EH (cell line): ENCODE measurements around the gene WSCD2.

Experiments used
- DNase-seq: peaks from one replicate; pipeline ENCODE4 v3.0.0-alpha.2; 2015; ENCODE audit warnings: low read depth

Gene WSCD2

DNA sequence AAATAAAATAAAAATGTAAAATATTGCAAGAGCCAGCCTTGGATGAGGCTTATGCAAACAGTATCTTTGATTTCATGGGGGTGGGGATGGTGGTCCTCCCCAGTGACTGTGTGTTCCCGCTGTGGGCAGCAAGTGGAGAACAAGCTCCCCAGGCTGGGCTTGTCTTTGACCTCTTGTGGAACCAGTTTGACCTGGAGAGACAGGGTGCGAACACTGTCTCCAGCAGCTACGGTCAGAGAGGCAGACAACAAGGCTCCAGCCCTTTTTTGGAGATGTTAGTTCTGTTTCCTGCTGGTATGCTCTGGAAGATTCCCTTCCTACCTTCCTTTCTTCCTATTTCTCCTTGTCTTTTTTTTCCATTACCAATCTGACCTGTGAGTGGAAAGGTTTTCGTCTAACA is 21.8 kb upstream of the WSCD2 start:
- no peak for DNase-seq

DNA sequence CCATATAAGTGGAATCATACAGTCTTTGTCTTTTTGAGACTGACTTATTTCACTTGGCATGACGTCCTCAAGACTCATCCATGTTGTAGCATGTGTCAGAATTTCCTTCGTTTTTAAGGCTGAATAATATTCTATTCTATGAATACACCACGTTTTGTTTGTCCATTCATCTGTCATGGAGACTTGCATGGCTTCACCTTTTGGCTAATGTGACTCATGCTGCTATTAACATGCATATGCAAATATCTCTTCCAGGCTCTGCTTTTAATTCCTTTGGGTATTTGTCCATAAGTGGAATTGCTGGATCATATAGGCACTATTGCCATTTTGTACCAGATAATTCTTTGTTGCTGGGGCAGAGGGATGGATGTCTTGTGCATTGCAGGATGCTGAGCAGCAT is 19.6 kb upstream of the WSCD2 start:
- DNase-seq = no peak

GRCh38 chr12:108109954-108110353 is 19.1 kb upstream of the WSCD2 start:
- DNase-seq = no peak

GRCh38 chr12:108110844-108111243 is 18.2 kb upstream of the WSCD2 start:
- DNase-seq = no peak

- DNase-seq = no peak
These were observed 16.1 kb upstream of the WSCD2 start for GRCh38 chr12:108112832-108113556.

- no peak for DNase-seq
These were observed 13.7 kb upstream of the WSCD2 start for GRCh38 chr12:108115123-108116121.

DNA sequence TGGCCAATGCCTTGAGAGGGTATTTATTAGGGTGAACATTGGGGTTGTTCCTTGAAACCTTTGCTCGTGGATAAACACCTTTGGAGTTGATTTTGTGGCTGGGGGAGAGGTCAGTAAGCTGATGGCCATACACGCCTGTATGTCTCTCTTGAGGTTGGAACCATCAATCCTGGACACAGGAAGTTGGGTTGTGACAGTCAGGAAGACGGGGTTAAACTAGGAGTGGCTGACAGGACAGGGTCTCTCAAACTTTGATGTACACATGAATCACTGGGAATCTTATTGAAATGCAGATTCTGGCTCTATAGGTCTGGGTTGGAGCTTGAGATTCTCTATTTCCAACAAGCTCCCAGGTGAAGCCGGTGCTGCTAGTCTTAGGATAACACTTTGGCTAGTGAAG is 12.8 kb upstream of the WSCD2 start:
- no peak for DNase-seq

DNA sequence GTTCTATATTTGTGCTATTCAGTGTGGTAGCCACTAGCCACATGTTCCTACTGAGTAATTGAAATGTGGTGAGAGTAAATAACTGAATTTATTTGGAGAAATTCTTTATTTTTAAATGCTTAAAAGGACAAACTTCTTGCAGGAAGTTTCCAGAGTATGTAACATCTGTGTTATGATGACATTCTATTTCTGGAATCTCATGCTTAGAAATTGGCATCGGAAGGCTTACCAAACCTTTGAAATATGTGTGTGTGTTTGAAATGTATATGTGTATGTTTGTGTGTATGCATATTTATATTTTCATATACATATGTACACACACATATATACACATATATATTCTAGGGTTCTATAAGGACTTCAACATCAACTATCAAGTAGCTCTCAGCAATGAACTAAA is 12.4 kb upstream of the WSCD2 start:
- no peak for DNase-seq

- no peak for DNase-seq
These were observed 11.8 kb upstream of the WSCD2 start for GRCh38 chr12:108117163-108117849.

DNA sequence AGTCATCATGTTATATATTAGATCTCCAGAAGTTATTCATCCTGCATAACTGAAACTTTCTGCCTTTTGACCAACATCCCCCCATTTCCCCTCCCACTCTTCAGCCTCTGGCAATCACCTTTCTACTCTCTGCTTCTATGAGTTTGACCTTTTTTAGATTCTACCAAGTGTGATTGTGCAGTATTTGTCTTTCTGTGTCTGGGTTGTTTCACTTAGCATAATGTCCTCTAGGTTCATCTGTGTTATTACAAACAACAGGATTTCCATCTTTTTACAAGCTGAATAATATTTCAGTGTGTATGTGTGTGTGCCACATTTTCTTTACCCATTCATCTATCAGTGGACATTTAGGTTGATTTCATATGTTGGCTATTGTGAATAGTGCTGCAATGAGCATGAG is 11.2 kb upstream of the WSCD2 start:
- no peak for DNase-seq

DNA sequence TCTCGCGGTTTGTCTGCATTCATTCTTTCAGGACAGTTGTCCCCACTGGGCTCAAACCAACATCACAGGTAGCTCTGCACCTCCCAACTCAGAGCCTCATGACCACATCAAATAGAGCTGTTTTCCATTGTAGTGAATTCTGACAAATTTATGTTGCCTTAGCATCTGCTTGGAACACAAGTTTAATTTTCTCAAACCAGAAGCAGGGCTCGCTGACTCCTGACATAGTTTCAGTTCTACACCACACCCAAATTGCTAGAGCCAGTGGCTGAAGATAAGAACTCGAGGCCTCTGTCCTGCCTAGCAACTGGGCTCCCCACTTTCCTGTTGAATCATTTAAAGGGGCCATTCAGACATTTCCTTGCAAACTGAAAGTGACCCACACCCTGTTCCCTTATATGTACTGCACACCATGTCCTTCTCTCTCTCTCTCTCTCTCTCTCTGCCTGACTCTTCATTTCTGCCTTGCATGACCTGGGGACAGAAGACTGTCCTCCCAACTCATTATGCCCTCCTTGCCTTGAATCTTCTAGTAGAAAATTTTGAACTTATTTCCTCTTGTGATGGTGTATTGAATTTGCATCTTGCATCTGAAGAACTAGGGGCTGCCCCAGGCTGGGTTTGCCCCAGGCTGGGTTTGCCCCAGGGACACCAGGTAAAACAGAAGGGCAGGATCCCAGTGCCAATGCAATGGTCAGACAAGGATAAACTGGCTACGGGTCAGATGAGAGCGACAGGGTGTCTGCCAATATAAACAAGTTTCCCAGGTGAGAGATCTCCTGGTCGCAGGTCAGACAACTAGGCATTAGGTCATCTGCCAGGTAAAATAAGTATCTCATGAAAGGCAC is 9.7 kb upstream of the WSCD2 start:
- no peak for DNase-seq

DNA sequence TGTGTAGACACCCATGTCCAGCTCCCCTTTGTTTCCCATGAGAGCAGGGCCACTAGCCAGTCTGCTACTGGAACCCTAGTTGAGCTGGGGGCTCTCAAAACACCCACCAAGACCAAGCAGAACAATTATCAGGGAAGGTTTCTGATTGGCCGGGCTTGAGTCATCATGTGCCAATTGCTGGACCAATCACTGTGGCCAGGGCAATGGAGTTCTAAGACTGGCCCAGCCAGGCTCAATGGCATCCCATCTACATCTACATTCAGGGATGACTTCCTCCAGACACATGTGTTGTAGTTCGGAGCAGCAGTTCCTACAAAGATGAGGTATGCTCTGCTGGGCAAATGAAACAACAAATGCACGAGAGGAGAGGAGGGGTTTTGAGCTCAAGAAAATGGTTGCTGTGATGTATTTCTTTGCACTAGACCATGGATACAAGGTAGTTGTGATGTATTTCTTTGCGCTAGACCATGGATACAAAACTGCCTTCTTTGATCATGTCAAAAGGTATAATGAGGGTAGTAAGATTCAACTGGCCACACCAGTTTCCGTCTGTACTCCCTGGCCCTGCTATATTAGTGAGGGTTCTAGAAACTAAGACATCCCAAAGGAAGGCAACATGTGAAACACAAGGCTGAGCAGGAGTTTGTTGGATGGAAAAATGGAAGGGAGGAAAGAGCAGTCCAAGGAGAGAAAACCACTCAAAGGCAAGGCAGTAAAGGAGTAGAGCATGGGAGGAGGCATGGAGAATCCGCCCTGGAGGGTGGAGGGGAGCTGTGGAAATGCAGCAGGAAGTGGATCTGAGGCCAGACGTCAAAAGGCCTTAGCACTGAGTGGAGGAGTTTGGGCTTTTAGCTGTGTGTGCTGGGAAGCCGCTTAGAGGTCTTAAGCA is 8.9 kb upstream of the WSCD2 start:
- DNase-seq = no peak

GRCh38 chr12:108120863-108121165 is 8.3 kb upstream of the WSCD2 start:
- DNase-seq = no peak

GRCh38 chr12:108121320-108121719 is 7.8 kb upstream of the WSCD2 start:
- DNase-seq = no peak

- no peak for DNase-seq
These were observed 7.2 kb upstream of the WSCD2 start for GRCh38 chr12:108121728-108122471.

DNA sequence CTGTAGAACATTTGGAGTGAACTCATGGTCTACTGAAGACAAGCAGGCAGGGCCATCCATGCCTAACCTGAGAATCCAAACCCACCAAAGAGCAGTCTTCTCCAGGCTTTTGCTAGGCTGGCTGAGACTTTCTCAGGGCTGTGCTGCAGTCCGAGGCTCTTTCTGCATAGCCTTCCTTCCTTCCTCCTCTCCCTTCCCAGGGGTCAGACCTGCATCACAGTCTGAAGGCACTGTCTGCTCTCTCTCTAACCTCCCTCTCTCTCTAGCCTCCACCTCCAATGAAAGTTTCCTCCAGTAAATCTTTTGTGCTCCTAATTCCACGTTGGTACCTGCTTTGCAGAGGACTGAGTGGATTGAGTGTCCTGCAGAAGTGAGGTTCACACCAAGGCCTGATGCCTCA is 6.4 kb upstream of the WSCD2 start:
- DNase-seq = no peak

- DNase-seq = no peak
These were observed 5.7 kb upstream of the WSCD2 start for GRCh38 chr12:108123402-108123801.

GRCh38 chr12:108125073-108125472 is 4.0 kb upstream of the WSCD2 start:
- DNase-seq = no peak

GRCh38 chr12:108126212-108126611 is 2.9 kb upstream of the WSCD2 start:
- no peak for DNase-seq

- peak; percentile 5 for DNase-seq
These were observed 2.0 kb upstream of the WSCD2 start for GRCh38 chr12:108126990-108127501.
